Embryonic facial prominence (tissue), 1 donor: ENCODE measurements around the gene FCHO1.

ENCODE experiments used
- DNase-seq: peaks from one replicate; pipeline ENCODE4 v3.0.0-alpha.2; 2016; ENCODE audit errors: extremely low spot score

The FCHO1 gene

GRCh38 chr19:17751103-17751911 lies at the start of gene FCHO1:
Gene FCHO1 (plus strand): TSS chr19:17751477. CDS start chr19:17755165, 3,688 bp downstream.
- DNase-seq = no peak

GRCh38 chr19:17703824-17704463 lies 47.3 kb upstream of the FCHO1 start:
- DNase-seq = no peak

GRCh38 chr19:17706750-17707181 lies 44.5 kb upstream of the FCHO1 start:
- DNase-seq = no peak

- DNase-seq = no peak
Measured at GRCh38 chr19:17711851-17712250, 39.4 kb upstream of the FCHO1 start.

GRCh38 chr19:17716309-17716929 lies 34.9 kb upstream of the FCHO1 start:
- no peak for DNase-seq

- no peak for DNase-seq
Measured at GRCh38 chr19:17718550-17718946, 32.7 kb upstream of the FCHO1 start.

GRCh38 chr19:17718947-17719711 lies 32.1 kb upstream of the FCHO1 start, which contains the start of gene MAP1S:
Gene MAP1S (plus strand): TSS chr19:17719480. CDS start chr19:17719503, 23 bp downstream.
- peak; percentile 31 for DNase-seq

GRCh38 chr19:17719730-17720400 lies 31.4 kb upstream of the FCHO1 start:
- no peak for DNase-seq

GRCh38 chr19:17720440-17720839 lies 30.8 kb upstream of the FCHO1 start:
- no peak for DNase-seq

GRCh38 chr19:17721111-17721628 lies 30.1 kb upstream of the FCHO1 start:
- DNase-seq = no peak

- DNase-seq = no peak
Measured at GRCh38 chr19:17721821-17722220, 29.5 kb upstream of the FCHO1 start.

GRCh38 chr19:17722655-17723240 lies 28.5 kb upstream of the FCHO1 start:
- DNase-seq = no peak

- no peak for DNase-seq
Measured at GRCh38 chr19:17724655-17725054, 26.6 kb upstream of the FCHO1 start.

GRCh38 chr19:17725422-17726078 lies 25.7 kb upstream of the FCHO1 start:
- no peak for DNase-seq

- no peak for DNase-seq
Measured at GRCh38 chr19:17726136-17726741, 25.0 kb upstream of the FCHO1 start.

- no peak for DNase-seq
Measured at GRCh38 chr19:17726964-17727773, 24.1 kb upstream of the FCHO1 start.

- DNase-seq = no peak
Measured at GRCh38 chr19:17727843-17728242, 23.4 kb upstream of the FCHO1 start.

GRCh38 chr19:17733127-17733526 lies 18.1 kb upstream of the FCHO1 start:
- no peak for DNase-seq

GRCh38 chr19:17734146-17734545 lies 17.1 kb upstream of the FCHO1 start:
- DNase-seq = no peak
